ENCODE results near the gene CST7. TPM values are rescaled to one million over a fixed set of nuclear protein-coding genes. Genes with fewer than 3 reads are reported as not detected.

The CST7 gene
- total RNA-seq, 3 donors from 2014 or later, result 0.33 to 2.5 (median 1.8) TPM

GRCh38 chr20:24977797-24978196 lies 28.7 kb downstream of the CST7 start:
- TF ChIP-seq POLR2A (IDR thresholded peaks at IDR 0.05), result no peak
- TF ChIP-seq, protein P1, sequence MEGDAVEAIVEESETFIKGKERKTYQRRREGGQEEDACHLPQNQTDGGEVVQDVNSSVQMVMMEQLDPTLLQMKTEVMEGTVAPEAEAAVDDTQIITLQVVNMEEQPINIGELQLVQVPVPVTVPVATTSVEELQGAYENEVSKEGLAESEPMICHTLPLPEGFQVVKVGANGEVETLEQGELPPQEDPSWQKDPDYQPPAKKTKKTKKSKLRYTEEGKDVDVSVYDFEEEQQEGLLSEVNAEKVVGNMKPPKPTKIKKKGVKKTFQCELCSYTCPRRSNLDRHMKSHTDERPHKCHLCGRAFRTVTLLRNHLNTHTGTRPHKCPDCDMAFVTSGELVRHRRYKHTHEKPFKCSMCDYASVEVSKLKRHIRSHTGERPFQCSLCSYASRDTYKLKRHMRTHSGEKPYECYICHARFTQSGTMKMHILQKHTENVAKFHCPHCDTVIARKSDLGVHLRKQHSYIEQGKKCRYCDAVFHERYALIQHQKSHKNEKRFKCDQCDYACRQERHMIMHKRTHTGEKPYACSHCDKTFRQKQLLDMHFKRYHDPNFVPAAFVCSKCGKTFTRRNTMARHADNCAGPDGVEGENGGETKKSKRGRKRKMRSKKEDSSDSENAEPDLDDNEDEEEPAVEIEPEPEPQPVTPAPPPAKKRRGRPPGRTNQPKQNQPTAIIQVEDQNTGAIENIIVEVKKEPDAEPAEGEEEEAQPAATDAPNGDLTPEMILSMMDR (IDR thresholded peaks at IDR 0.05), result no peak
- TF ChIP-seq POLR2AphosphoS5 (IDR thresholded peaks at IDR 0.05), result no peak
- Histone ChIP-seq H3K27me3 (no peaks in the 10 kb centered on the region), H3K4me1 (no peaks in the 10 kb centered on the region), H3K27ac (no peak overlapping the region), H3K36me3 (no peaks in the 10 kb centered on the region), H3K4me3 (no peak overlapping the region), H3K9me3 (peaks cover 0 to 10% of the 10 kb centered on the region in 2 donors)
- DNase-seq (ENCODE audit: low spot score in 2 of 2), result no peak
- intact Hi-C loops (cut with DNase I; ENCODE audit: low total_unique reads), result no loop called here

- no peak for DNase-seq (ENCODE audit: low spot score in 2 of 2)
- Histone ChIP-seq H3K36me3 (no peaks in the 10 kb centered on the region), H3K9me3 (peaks cover 0 to 10% of the 10 kb centered on the region in 2 donors), H3K27ac (no peak overlapping the region), H3K4me3 (no peak overlapping the region), H3K27me3 (no peaks in the 10 kb centered on the region), H3K4me1 (no peaks in the 10 kb centered on the region)
- intact Hi-C loops (cut with DNase I; ENCODE audit: low total_unique reads), result no loop called here
- TF ChIP-seq POLR2A (IDR thresholded peaks at IDR 0.05), result no peak
- TF ChIP-seq POLR2AphosphoS5 (IDR thresholded peaks at IDR 0.05), result no peak
- TF ChIP-seq, protein P1 (IDR thresholded peaks at IDR 0.05), result no peak
Measured at GRCh38 chr20:24978513-24978912, 29.4 kb downstream of the CST7 start.

GRCh38 chr20:24979036-24979960 lies 30.2 kb downstream of the CST7 start:
- DNase-seq (ENCODE audit: low spot score in 2 of 2), result no peak
- intact Hi-C loops (cut with DNase I; ENCODE audit: low total_unique reads), result no loop called here
- H3K9me3 ChIP-seq, result peaks cover 0 to 10% of the 10 kb centered on the region in 2 donors
- H3K27ac ChIP-seq, result no peak overlapping the region
- TF ChIP-seq, protein P1 (IDR thresholded peaks at IDR 0.05), result no peak
- TF ChIP-seq POLR2AphosphoS5 (IDR thresholded peaks at IDR 0.05), result no peak
- TF ChIP-seq POLR2A (IDR thresholded peaks at IDR 0.05), result no peak
- no peaks in the 10 kb centered on the region for H3K4me1 ChIP-seq
- H3K36me3 ChIP-seq, result no peaks in the 10 kb centered on the region
- H3K4me3 ChIP-seq, result no peak overlapping the region
- no peaks in the 10 kb centered on the region for H3K27me3 ChIP-seq

GRCh38 chr20:24980291-24981053 lies 31.4 kb downstream of the CST7 start:
- Histone ChIP-seq H3K4me3 (no peak overlapping the region), H3K27ac (no peak overlapping the region), H3K27me3 (no peaks in the 10 kb centered on the region), H3K9me3 (peaks cover 0 to 10% of the 10 kb centered on the region in 2 donors), H3K36me3 (no peaks in the 10 kb centered on the region), H3K4me1 (no peaks in the 10 kb centered on the region)
- intact Hi-C loops (cut with DNase I; ENCODE audit: low total_unique reads), result loop anchor here (1.0 kb wide), 1 partner anchor 21 kb away; no protein-coding TSS in a partner anchor
- DNase-seq (ENCODE audit: low spot score in 2 of 2), result no peak
- no peak for TF ChIP-seq POLR2A (IDR thresholded peaks at IDR 0.05)
- TF ChIP-seq POLR2AphosphoS5 (IDR thresholded peaks at IDR 0.05), result no peak
- TF ChIP-seq, protein P1 (IDR thresholded peaks at IDR 0.05), result no peak

Measured in breast epithelium (tissue), 4 donors.